Stimulated activated CD8-positive, alpha-beta memory T cell treated with anti-CD3 and anti-CD28 coated beads, Interleukin-15, amount 100 ng/mL, for 1 hour (primary cell): ENCODE measurements around the gene HERC3.

ENCODE experiments used
- DNase-seq: peaks from one replicate; pipeline ENCODE4 v3.0.0-alpha.2; 2020; ENCODE audit warnings: low read depth

The HERC3 gene

GRCh38 chr4:88720451-88721428, 128.5 kb downstream of the HERC3 start:
- DNase-seq, result no peak

- no peak for DNase-seq
Measured at GRCh38 chr4:88722276-88722780, 130.0 kb downstream of the HERC3 start.

GRCh38 chr4:88722828-88723227, 130.5 kb downstream of the HERC3 start:
- DNase-seq, result no peak

GRCh38 chr4:88724406-88724805, 132.1 kb downstream of the HERC3 start:
- no peak for DNase-seq

GRCh38 chr4:88725143-88725542, 132.9 kb downstream of the HERC3 start:
- no peak for DNase-seq

- no peak for DNase-seq
Measured at GRCh38 chr4:88725986-88726385, 133.7 kb downstream of the HERC3 start.

GRCh38 chr4:88728146-88728545, 135.9 kb downstream of the HERC3 start:
- DNase-seq, result no peak

- DNase-seq, result no peak
Measured at GRCh38 chr4:88729146-88729760, 137.0 kb downstream of the HERC3 start.

GRCh38 chr4:88730811-88731210, 138.5 kb downstream of the HERC3 start:
- DNase-seq, result no peak

- no peak for DNase-seq
Measured at GRCh38 chr4:88731381-88731780, 139.1 kb downstream of the HERC3 start.

- no peak for DNase-seq
Measured at GRCh38 chr4:88732714-88733368, 140.6 kb downstream of the HERC3 start.

GRCh38 chr4:88734403-88734949, 142.2 kb downstream of the HERC3 start:
- DNase-seq, result no peak

GRCh38 chr4:88735564-88735963, 143.3 kb downstream of the HERC3 start:
- DNase-seq, result no peak

- DNase-seq, result no peak
Measured at GRCh38 chr4:88736264-88736663, 144.0 kb downstream of the HERC3 start.

GRCh38 chr4:88737307-88737941, 145.1 kb downstream of the HERC3 start:
- no peak for DNase-seq

- DNase-seq, result no peak
Measured at GRCh38 chr4:88738180-88738579, 145.9 kb downstream of the HERC3 start.

- DNase-seq, result no peak
Measured at GRCh38 chr4:88742561-88742960, 150.3 kb downstream of the HERC3 start.

GRCh38 chr4:88743696-88744095, 151.4 kb downstream of the HERC3 start:
- DNase-seq, result no peak

- DNase-seq, result no peak
Measured at GRCh38 chr4:88744609-88745008, 152.3 kb downstream of the HERC3 start.

- no peak for DNase-seq
Measured at GRCh38 chr4:88745175-88745574, 152.9 kb downstream of the HERC3 start.

GRCh38 chr4:88745581-88746163, 153.4 kb downstream of the HERC3 start:
- no peak for DNase-seq
